A549 (cell line): ENCODE measurements around the gene DYNLT4.

ENCODE experiments used
- CBX8 ChIP-seq: fragments of 200-600 bp; sonication (generic); IDR thresholded peaks from 2 replicates; pipeline ENCODE4 v1.6.1; 2016
- CHD2 ChIP-seq: fragments of 150-350 bp; IDR thresholded peaks from 2 replicates; pipeline ENCODE4 v1.6.1; 2014; ENCODE audit warnings: low read length; ENCODE audit not compliant: partially characterized antibody
- EP300 ChIP-seq, 2 experiments: fragments of >200 bp; sonication (Bioruptor Twin); formaldehyde crosslinking; IDR thresholded peaks; 2 replicates in 1 of 2; 3 replicates in 1 of 2; pipeline ENCODE4 v1.6.1; 2016 to 2017
- MAFK ChIP-seq: fragments of 450-650 bp; IDR thresholded peaks from 2 replicates; pipeline ENCODE4 v1.6.1; 2014; ENCODE audit not compliant: partially characterized antibody
- POLR2A ChIP-seq: IDR thresholded peaks from 2 replicates; pipeline ENCODE4 v1.6.1; 2012; ENCODE audit warnings: mild to moderate bottlenecking, low read length
- RAD21 ChIP-seq, 2 experiments: fragments of >200 bp in 1 of 2; sonication (Bioruptor Twin) in 1 of 2; formaldehyde crosslinking in 1 of 2; IDR thresholded peaks in 1 of 2; conservative IDR thresholded peaks in 1 of 2; 2 replicates in 1 of 2; 3 replicates in 1 of 2; pipeline ENCODE4 v1.6.1; 2012 to 2018; ENCODE audit warnings: inconsistent platforms in 1 of 2
- SREBF2 ChIP-seq: fragments of 450-650 bp; IDR thresholded peaks from 2 replicates; pipeline ENCODE4 v1.6.1; 2014; ENCODE audit warnings: mild to moderate bottlenecking, moderate library complexity
- TF ChIP-seq, protein P1 (sequence below): fragments of >200 bp; sonication (Bioruptor Twin); formaldehyde crosslinking; IDR thresholded peaks from 3 replicates; pipeline ENCODE4 v1.5.1; 2016
- TF ChIP-seq, protein P2 (sequence below): IDR thresholded peaks from 2 replicates; pipeline ENCODE4 v1.6.1; 2012

DNA sequence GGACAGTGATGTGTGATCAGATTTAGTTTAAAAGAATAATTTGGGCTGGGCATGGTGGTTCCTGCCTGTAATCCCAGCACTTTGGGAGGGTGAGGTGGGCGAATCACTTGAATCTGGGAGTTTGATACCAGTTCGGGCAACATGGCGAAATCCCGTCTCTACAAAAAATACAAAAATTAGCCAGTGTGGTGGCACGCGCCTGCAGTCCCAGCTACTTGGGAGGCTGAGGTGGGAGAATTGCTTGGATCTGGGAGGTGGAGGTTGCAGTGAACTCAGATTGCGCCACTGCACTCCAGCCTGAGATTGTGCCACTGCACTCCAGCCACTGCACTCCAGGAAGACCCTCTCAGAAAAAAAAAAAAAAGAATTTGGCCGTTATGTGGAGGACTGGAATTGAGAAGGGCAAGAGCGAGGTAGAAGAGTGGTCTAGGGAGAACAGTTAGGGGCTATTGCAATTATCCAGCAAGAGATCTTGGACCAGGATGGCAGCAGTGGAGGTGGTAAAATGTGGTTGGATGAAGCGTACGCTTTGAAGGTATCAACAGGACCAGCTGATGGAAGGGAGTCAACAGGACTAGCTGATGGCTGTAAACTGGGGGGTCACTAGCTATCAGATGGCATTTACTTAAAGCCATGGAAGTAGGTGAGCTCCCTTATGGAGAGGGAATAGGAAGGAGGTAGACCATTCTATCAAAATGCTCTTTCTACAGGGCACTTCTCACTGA, 10.8 kb upstream of the DYNLT4 start:
- no peak for TF ChIP-seq EP300 (IDR thresholded peaks at IDR 0.05)
- TF ChIP-seq, protein P1, sequence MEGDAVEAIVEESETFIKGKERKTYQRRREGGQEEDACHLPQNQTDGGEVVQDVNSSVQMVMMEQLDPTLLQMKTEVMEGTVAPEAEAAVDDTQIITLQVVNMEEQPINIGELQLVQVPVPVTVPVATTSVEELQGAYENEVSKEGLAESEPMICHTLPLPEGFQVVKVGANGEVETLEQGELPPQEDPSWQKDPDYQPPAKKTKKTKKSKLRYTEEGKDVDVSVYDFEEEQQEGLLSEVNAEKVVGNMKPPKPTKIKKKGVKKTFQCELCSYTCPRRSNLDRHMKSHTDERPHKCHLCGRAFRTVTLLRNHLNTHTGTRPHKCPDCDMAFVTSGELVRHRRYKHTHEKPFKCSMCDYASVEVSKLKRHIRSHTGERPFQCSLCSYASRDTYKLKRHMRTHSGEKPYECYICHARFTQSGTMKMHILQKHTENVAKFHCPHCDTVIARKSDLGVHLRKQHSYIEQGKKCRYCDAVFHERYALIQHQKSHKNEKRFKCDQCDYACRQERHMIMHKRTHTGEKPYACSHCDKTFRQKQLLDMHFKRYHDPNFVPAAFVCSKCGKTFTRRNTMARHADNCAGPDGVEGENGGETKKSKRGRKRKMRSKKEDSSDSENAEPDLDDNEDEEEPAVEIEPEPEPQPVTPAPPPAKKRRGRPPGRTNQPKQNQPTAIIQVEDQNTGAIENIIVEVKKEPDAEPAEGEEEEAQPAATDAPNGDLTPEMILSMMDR, result no peak
- TF ChIP-seq MAFK, result no peak
- TF ChIP-seq CHD2, result no peak
- no peak for TF ChIP-seq POLR2A
- no peak for TF ChIP-seq SREBF2
- TF ChIP-seq RAD21 (conservative IDR thresholded peaks at IDR 0.05 in 1 of 2, IDR thresholded peaks at IDR 0.05 in 1 of 2), result no peak
- TF ChIP-seq, protein P2, sequence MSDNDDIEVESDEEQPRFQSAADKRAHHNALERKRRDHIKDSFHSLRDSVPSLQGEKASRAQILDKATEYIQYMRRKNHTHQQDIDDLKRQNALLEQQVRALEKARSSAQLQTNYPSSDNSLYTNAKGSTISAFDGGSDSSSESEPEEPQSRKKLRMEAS, result no peak
- no peak for TF ChIP-seq CBX8
